Measurements from ENCODE around the gene PGM5.

Gene PGM5

GRCh38 chr9:68508547-68508946 is 152.1 kb downstream of the PGM5 start:
- Histone ChIP-seq H3K36me3 (ENCODE audit: insufficient read depth, low read length) (no peaks in the 10 kb centered on the region), H3K9ac (ENCODE audit: low read depth, low read length, poor library complexity, severe bottlenecking) (no peak overlapping the region), H3K79me2 (ENCODE audit: insufficient read depth, low read length) (no peaks in the 10 kb centered on the region), H3K27me3 (ENCODE audit: insufficient read depth, low read length, poor library complexity, severe bottlenecking) (no peaks in the 10 kb centered on the region), H3K9me2 (replicated peaks; ENCODE audit: low read depth, low read length) (no peaks in the 10 kb centered on the region), H3F3A (ENCODE audit: low read depth) (no peaks in the 10 kb centered on the region), H3K4me3 (ENCODE audit: low read length, poor library complexity, severe bottlenecking) (no peak overlapping the region), H3K4me2 (ENCODE audit: low read depth, low read length, poor library complexity, severe bottlenecking) (no peak overlapping the region), H4K20me1 (ENCODE audit: insufficient read depth, low read length, poor library complexity, severe bottlenecking) (no peaks in the 10 kb centered on the region), H2AFZ (ENCODE audit: low read length) (no peak overlapping the region), H3K4me1 (ENCODE audit: insufficient read depth, low read length, poor library complexity, severe bottlenecking) (no peaks in the 10 kb centered on the region), H3K9me3 (ENCODE audit: insufficient read depth, low read depth, low read length) (no peaks in the 10 kb centered on the region)
- TF ChIP-seq EZH2phosphoT487 (IDR thresholded peaks at IDR 0.05; ENCODE audit: borderline replicate concordance) (no peak), CTCF (conservative IDR thresholded peaks at IDR 0.05; ENCODE audit: low read length) (no peak)

- H3K36me3 ChIP-seq (ENCODE audit: insufficient read depth, low read length), result no peaks in the 10 kb centered on the region
- no peak overlapping the region for H3K4me3 ChIP-seq (ENCODE audit: low read length, poor library complexity, severe bottlenecking)
- no peak overlapping the region for H3K4me2 ChIP-seq (ENCODE audit: low read depth, low read length, poor library complexity, severe bottlenecking)
- H4K20me1 ChIP-seq (ENCODE audit: insufficient read depth, low read length, poor library complexity, severe bottlenecking), result no peaks in the 10 kb centered on the region
- no peaks in the 10 kb centered on the region for H3K9me3 ChIP-seq (ENCODE audit: insufficient read depth, low read depth, low read length)
- no peaks in the 10 kb centered on the region for H3F3A ChIP-seq (ENCODE audit: low read depth)
- H3K27me3 ChIP-seq (ENCODE audit: insufficient read depth, low read length, poor library complexity, severe bottlenecking), result no peaks in the 10 kb centered on the region
- TF ChIP-seq CTCF (conservative IDR thresholded peaks at IDR 0.05; ENCODE audit: low read length), result no peak
- TF ChIP-seq EZH2phosphoT487 (IDR thresholded peaks at IDR 0.05; ENCODE audit: borderline replicate concordance), result no peak
- no peak overlapping the region for H3K9ac ChIP-seq (ENCODE audit: low read depth, low read length, poor library complexity, severe bottlenecking)
- H3K4me1 ChIP-seq (ENCODE audit: insufficient read depth, low read length, poor library complexity, severe bottlenecking), result no peaks in the 10 kb centered on the region
- no peak overlapping the region for H2AFZ ChIP-seq (ENCODE audit: low read length)
- H3K79me2 ChIP-seq (ENCODE audit: insufficient read depth, low read length), result no peaks in the 10 kb centered on the region
- H3K9me2 ChIP-seq (replicated peaks; ENCODE audit: low read depth, low read length), result no peaks in the 10 kb centered on the region
Observed at GRCh38 chr9:68509689-68510088, 153.3 kb downstream of the PGM5 start.

- H3K9me3 ChIP-seq (ENCODE audit: insufficient read depth, low read depth, low read length), result peaks cover 9% of the 10 kb centered on the region; the same call in 1 of the 2 replicates
- no peaks in the 10 kb centered on the region for H3K79me2 ChIP-seq (ENCODE audit: insufficient read depth, low read length)
- no peaks in the 10 kb centered on the region for H4K20me1 ChIP-seq (ENCODE audit: insufficient read depth, low read length, poor library complexity, severe bottlenecking)
- H3K4me3 ChIP-seq (ENCODE audit: low read length, poor library complexity, severe bottlenecking), result no peak overlapping the region
- no peak for TF ChIP-seq EZH2phosphoT487 (IDR thresholded peaks at IDR 0.05; ENCODE audit: borderline replicate concordance)
- no peak for TF ChIP-seq CTCF (conservative IDR thresholded peaks at IDR 0.05; ENCODE audit: low read length)
- H2AFZ ChIP-seq (ENCODE audit: low read length), result no peak overlapping the region
- H3K9me2 ChIP-seq (replicated peaks; ENCODE audit: low read depth, low read length), result no peaks in the 10 kb centered on the region
- no peak overlapping the region for H3K4me2 ChIP-seq (ENCODE audit: low read depth, low read length, poor library complexity, severe bottlenecking)
- H3K27me3 ChIP-seq (ENCODE audit: insufficient read depth, low read length, poor library complexity, severe bottlenecking), result no peaks in the 10 kb centered on the region
- H3K36me3 ChIP-seq (ENCODE audit: insufficient read depth, low read length), result no peaks in the 10 kb centered on the region
- no peaks in the 10 kb centered on the region for H3K4me1 ChIP-seq (ENCODE audit: insufficient read depth, low read length, poor library complexity, severe bottlenecking)
- no peaks in the 10 kb centered on the region for H3F3A ChIP-seq (ENCODE audit: low read depth)
- H3K9ac ChIP-seq (ENCODE audit: low read depth, low read length, poor library complexity, severe bottlenecking), result no peak overlapping the region
Observed at GRCh38 chr9:68513385-68513784, 157.0 kb downstream of the PGM5 start.
